ENCODE measurements around the gene TAS1R2.

DNA sequence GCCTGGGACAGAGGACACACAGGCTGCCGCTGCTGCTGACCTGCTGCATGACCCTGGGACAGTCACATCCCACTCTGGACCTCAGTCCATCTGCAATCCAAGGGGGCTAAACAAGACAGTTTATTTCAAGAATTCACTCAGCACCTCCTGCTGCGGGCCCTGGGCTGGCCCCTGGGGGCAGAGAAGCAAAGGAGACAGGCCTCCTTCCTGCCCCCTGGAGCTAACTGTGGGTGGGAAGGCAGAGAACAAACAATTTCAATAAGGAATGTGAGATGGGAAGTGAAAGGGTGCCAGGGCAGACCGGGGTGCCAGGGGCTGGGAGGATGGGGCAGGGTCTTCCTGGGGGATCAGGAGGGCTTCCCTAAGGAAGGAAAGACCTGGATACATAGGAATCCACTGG is 60.0 kb downstream of the TAS1R2 start:
- no peak for TF ChIP-seq PCBP1 (IDR thresholded peaks at IDR 0.05; ENCODE audit: low read depth, low read length, poor library complexity, severe bottlenecking)
- TF ChIP-seq, protein P1, sequence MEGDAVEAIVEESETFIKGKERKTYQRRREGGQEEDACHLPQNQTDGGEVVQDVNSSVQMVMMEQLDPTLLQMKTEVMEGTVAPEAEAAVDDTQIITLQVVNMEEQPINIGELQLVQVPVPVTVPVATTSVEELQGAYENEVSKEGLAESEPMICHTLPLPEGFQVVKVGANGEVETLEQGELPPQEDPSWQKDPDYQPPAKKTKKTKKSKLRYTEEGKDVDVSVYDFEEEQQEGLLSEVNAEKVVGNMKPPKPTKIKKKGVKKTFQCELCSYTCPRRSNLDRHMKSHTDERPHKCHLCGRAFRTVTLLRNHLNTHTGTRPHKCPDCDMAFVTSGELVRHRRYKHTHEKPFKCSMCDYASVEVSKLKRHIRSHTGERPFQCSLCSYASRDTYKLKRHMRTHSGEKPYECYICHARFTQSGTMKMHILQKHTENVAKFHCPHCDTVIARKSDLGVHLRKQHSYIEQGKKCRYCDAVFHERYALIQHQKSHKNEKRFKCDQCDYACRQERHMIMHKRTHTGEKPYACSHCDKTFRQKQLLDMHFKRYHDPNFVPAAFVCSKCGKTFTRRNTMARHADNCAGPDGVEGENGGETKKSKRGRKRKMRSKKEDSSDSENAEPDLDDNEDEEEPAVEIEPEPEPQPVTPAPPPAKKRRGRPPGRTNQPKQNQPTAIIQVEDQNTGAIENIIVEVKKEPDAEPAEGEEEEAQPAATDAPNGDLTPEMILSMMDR (IDR thresholded peaks at IDR 0.05 in 2 of 3, conservative IDR thresholded peaks at IDR 0.05 in 1 of 3; ENCODE audit: insufficient read depth in 2 of 3, low read depth in 1 of 3, low read length in 3 of 3), result no peak
- no peak for TF ChIP-seq POLR2A (conservative IDR thresholded peaks at IDR 0.05)
- no peak for TF ChIP-seq ZNF282 (CRISPR knock-in tag; IDR thresholded peaks at IDR 0.05)
- TF ChIP-seq EZH2 (IDR thresholded peaks at IDR 0.05; ENCODE audit: borderline replicate concordance, low read depth, low read length), result no peak
- TF ChIP-seq, protein P2, sequence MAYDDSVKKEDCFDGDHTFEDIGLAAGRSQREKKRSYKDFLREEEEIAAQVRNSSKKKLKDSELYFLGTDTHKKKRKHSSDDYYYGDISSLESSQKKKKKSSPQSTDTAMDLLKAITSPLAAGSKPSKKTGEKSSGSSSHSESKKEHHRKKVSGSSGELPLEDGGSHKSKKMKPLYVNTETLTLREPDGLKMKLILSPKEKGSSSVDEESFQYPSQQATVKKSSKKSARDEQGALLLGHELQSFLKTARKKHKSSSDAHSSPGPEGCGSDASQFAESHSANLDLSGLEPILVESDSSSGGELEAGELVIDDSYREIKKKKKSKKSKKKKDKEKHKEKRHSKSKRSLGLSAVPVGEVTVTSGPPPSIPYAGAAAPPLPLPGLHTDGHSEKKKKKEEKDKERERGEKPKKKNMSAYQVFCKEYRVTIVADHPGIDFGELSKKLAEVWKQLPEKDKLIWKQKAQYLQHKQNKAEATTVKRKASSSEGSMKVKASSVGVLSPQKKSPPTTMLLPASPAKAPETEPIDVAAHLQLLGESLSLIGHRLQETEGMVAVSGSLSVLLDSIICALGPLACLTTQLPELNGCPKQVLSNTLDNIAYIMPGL (CRISPR knock-in tag; IDR thresholded peaks at IDR 0.05), result no peak
- no peak for TF ChIP-seq TEAD2 (tag; IDR thresholded peaks at IDR 0.05)
- TF ChIP-seq NR4A1 (CRISPR knock-in tag; IDR thresholded peaks at IDR 0.05), result no peak
- no peak for TF ChIP-seq NR4A1 (tag; IDR thresholded peaks at IDR 0.05)
- TF ChIP-seq NFRKB (IDR thresholded peaks at IDR 0.05; ENCODE audit: low read depth), result no peak
- TF ChIP-seq ZBED1 (IDR thresholded peaks at IDR 0.05), result no peak
- TF ChIP-seq NR2F6 (CRISPR knock-in tag; IDR thresholded peaks at IDR 0.05), result no peak
- no peak for TF ChIP-seq HDAC6 (IDR thresholded peaks at IDR 0.05; ENCODE audit: low read depth, low read length)
- no peak for TF ChIP-seq FOXJ2 (tag; IDR thresholded peaks at IDR 0.05)
- TF ChIP-seq FOXJ3 (CRISPR knock-in tag; IDR thresholded peaks at IDR 0.05), result no peak
